ENCODE results near the gene SLFNL1.

The SLFNL1 gene
- total RNA-seq, result 0.65 to 1.6 reads per million in 2 donors

GRCh38 chr1:41021526-41022308, at the start of gene SLFNL1:
Gene SLFNL1, minus strand, starts transcription at chr1:41021725. Its CDS starts 1,065 bp downstream, at chr1:41020660.
- DNase-seq, result no peak

- no peak for DNase-seq
Measured at GRCh38 chr1:41056907-41057306, 35.4 kb upstream of the SLFNL1 start.

GRCh38 chr1:41053316-41053715, 31.8 kb upstream of the SLFNL1 start:
- no peak for DNase-seq

- no peak for DNase-seq
Measured at GRCh38 chr1:41051022-41051421, 29.5 kb upstream of the SLFNL1 start.

- DNase-seq, result no peak
Measured at GRCh38 chr1:41048540-41048939, 27.0 kb upstream of the SLFNL1 start.

GRCh38 chr1:41046347-41046775, 24.8 kb upstream of the SLFNL1 start:
- no peak for DNase-seq

- DNase-seq, result no peak
Measured at GRCh38 chr1:41045740-41046139, 24.2 kb upstream of the SLFNL1 start.

- no peak for DNase-seq
Measured at GRCh38 chr1:41044187-41044586, 22.7 kb upstream of the SLFNL1 start.

- no peak for DNase-seq
Measured at GRCh38 chr1:41041614-41042270, 20.2 kb upstream of the SLFNL1 start.

- no peak for DNase-seq
Measured at GRCh38 chr1:41038110-41038509, 16.6 kb upstream of the SLFNL1 start.

- no peak for DNase-seq
Measured at GRCh38 chr1:41037116-41037903, 15.8 kb upstream of the SLFNL1 start.

GRCh38 chr1:41033272-41033671, 11.7 kb upstream of the SLFNL1 start:
- no peak for DNase-seq

- DNase-seq, result no peak
Measured at GRCh38 chr1:41032147-41032546, 10.6 kb upstream of the SLFNL1 start.

- no peak for DNase-seq
Measured at GRCh38 chr1:41030872-41031616, 9.5 kb upstream of the SLFNL1 start.

- no peak for DNase-seq
Measured at GRCh38 chr1:41028034-41028642, 6.6 kb upstream of the SLFNL1 start.

- DNase-seq, result no peak
Measured at GRCh38 chr1:41025979-41026819, 4.7 kb upstream of the SLFNL1 start.

GRCh38 chr1:41024953-41025352, 3.4 kb upstream of the SLFNL1 start:
- no peak for DNase-seq

GRCh38 chr1:41023279-41023990, 1.9 kb upstream of the SLFNL1 start:
- no peak for DNase-seq

GRCh38 chr1:41022424-41022823, 899 bp upstream of the SLFNL1 start:
- no peak for DNase-seq

- DNase-seq, result no peak
Measured at GRCh38 chr1:41020654-41021053, 871 bp downstream of the SLFNL1 start.
